ENCODE data around the gene MAFG. TPM values are rescaled to one million over a fixed set of nuclear protein-coding genes. Genes with fewer than 3 reads are reported as not detected.

The MAFG gene
- polyA plus RNA-seq, 1 donor (not counting 4 experiments of a cell fraction or from before 2014, with no cell fraction given), result 8.3 TPM

DNA sequence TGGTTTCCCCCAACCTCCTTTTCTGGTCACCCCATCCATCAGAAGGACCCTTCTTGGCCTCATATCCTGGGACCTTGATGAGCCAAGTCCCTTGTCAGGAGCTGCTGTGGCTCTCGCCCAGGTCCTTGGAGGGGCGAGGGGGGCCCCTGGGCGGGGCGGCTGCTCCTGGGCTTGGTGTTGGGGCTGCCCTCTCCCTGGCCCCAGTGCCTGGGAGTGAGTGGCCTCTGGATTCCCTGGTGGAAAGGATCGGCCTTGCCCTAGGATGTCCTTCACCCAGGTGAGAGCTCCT, 39.7 kb upstream of the MAFG start:
- FAIRE-seq (no peak), DNase-seq (ENCODE audit: low read depth, low spot score) (no peak)
- Histone ChIP-seq H3K4me3 (ENCODE audit: control insufficient read depth in 2 of 3, extremely low read depth in 1 of 3, insufficient read depth in 2 of 3, low read depth in 1 of 3, low read length in 3 of 3) (no peak overlapping the region), H3K27ac (ENCODE audit: control insufficient read depth, insufficient read depth, low read length) (no peak overlapping the region), H3K9me3 (ENCODE audit: control insufficient read depth, low read depth, low read length) (no peaks in the 10 kb centered on the region), H3K36me3 (ENCODE audit: control insufficient read depth in 2 of 2, extremely low read depth in 1 of 2, insufficient read depth in 2 of 2, low read length in 2 of 2) (no peaks in the 10 kb centered on the region), H2AFZ (ENCODE audit: control insufficient read depth, low read length) (no peak overlapping the region), H3K9me1 (ENCODE audit: control insufficient read depth, extremely low read depth, insufficient read depth, low read length) (no peaks in the 10 kb centered on the region), H3K27me3 (ENCODE audit: control insufficient read depth, extremely low read depth, insufficient read depth, low read length) (peaks cover 59% of the 10 kb centered on the region), H3K4me1 (ENCODE audit: control insufficient read depth, extremely low read depth, insufficient read depth, low read length) (peaks cover 2% of the 10 kb centered on the region), H3K9ac (ENCODE audit: control insufficient read depth, extremely low read depth, insufficient read depth, low read length) (no peak overlapping the region), H3K79me2 (ENCODE audit: control insufficient read depth, insufficient read depth, low read length) (no peaks in the 10 kb centered on the region), H4K20me1 (ENCODE audit: control insufficient read depth, extremely low read depth, insufficient read depth, low read length) (no peaks in the 10 kb centered on the region), H3K4me2 (ENCODE audit: control insufficient read depth, extremely low read depth, insufficient read depth, low read depth, low read length) (no peak overlapping the region)
- no peak for TF ChIP-seq CTCF (optimal IDR thresholded peaks at IDR 0.05 in 1 of 3, IDR thresholded peaks at IDR 0.05 in 1 of 3, conservative IDR thresholded peaks at IDR 0.05 in 1 of 3; ENCODE audit: extremely low read depth in 1 of 3, insufficient read depth in 2 of 3, low read length in 3 of 3)
- no peak for TF ChIP-seq EZH2 (IDR thresholded peaks at IDR 0.05; ENCODE audit: low read length)
- dilution Hi-C loops (cut with MboI; ENCODE audit: extremely low pct_ligation_motif_present, low sequenced_read_pairs), result no loop called here

GRCh38 chr17:81966343-81967243, 39.1 kb upstream of the MAFG start:
- dilution Hi-C loops (cut with MboI; ENCODE audit: extremely low pct_ligation_motif_present, low sequenced_read_pairs), result no loop called here
- H3K27ac ChIP-seq (ENCODE audit: control insufficient read depth, insufficient read depth, low read length), result no peak overlapping the region
- H3K9me3 ChIP-seq (ENCODE audit: control insufficient read depth, low read depth, low read length), result no peaks in the 10 kb centered on the region
- H2AFZ ChIP-seq (ENCODE audit: control insufficient read depth, low read length), result no peak overlapping the region
- H3K4me1 ChIP-seq (ENCODE audit: control insufficient read depth, extremely low read depth, insufficient read depth, low read length), result peaks cover 2% of the 10 kb centered on the region
- H3K27me3 ChIP-seq (ENCODE audit: control insufficient read depth, extremely low read depth, insufficient read depth, low read length), result peaks cover 65% of the 10 kb centered on the region
- H3K36me3 ChIP-seq (ENCODE audit: control insufficient read depth in 2 of 2, extremely low read depth in 1 of 2, insufficient read depth in 2 of 2, low read length in 2 of 2), result no peaks in the 10 kb centered on the region
- no peak overlapping the region for H3K9ac ChIP-seq (ENCODE audit: control insufficient read depth, extremely low read depth, insufficient read depth, low read length)
- no peak for TF ChIP-seq EZH2 (IDR thresholded peaks at IDR 0.05; ENCODE audit: low read length)
- TF ChIP-seq CTCF (optimal IDR thresholded peaks at IDR 0.05 in 1 of 3, IDR thresholded peaks at IDR 0.05 in 1 of 3, conservative IDR thresholded peaks at IDR 0.05 in 1 of 3; ENCODE audit: extremely low read depth in 1 of 3, insufficient read depth in 2 of 3, low read length in 3 of 3), result no peak
- no peak for FAIRE-seq
- no peaks in the 10 kb centered on the region for H3K9me1 ChIP-seq (ENCODE audit: control insufficient read depth, extremely low read depth, insufficient read depth, low read length)
- no peaks in the 10 kb centered on the region for H4K20me1 ChIP-seq (ENCODE audit: control insufficient read depth, extremely low read depth, insufficient read depth, low read length)
- no peak for DNase-seq (ENCODE audit: low read depth, low spot score)
- no peaks in the 10 kb centered on the region for H3K79me2 ChIP-seq (ENCODE audit: control insufficient read depth, insufficient read depth, low read length)
- H3K4me2 ChIP-seq (ENCODE audit: control insufficient read depth, extremely low read depth, insufficient read depth, low read depth, low read length), result no peak overlapping the region
- H3K4me3 ChIP-seq (ENCODE audit: control insufficient read depth in 2 of 3, extremely low read depth in 1 of 3, insufficient read depth in 2 of 3, low read depth in 1 of 3, low read length in 3 of 3), result no peak overlapping the region
